ENCODE data around the gene VPS26C. TPM values are rescaled to one million over a fixed set of nuclear protein-coding genes. Genes with fewer than 3 reads are reported as not detected.

VPS26C gene
- total RNA-seq, 1 experiment from 2014 or later, result 62.8 TPM

DNA sequence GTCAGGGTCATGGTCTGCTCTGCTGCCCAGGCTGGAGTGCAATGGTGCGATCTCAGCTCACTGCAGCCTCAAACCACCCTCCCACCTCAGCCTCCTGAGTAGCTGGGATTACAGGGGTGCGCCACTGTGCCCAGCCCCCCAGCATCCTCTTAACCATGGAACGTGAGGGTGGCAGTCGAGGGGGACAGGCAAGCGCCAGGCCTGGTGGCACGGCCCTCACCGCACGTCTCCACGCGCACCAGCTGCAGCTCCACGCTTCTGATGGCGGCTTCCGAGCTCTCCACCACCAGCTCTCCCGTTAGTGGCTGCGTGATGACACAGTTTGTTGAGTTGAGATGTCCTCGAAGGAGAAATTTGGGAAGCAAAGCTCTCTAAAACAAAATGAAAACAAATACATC is 39.1 kb downstream of the VPS26C start:
- TF ChIP-seq ATF1 (CRISPR knock-in tag; IDR thresholded peaks at IDR 0.05), result no peak
- TF ChIP-seq TEAD4 (CRISPR knock-in tag; IDR thresholded peaks at IDR 0.05), result no peak
- TF ChIP-seq, protein P1, sequence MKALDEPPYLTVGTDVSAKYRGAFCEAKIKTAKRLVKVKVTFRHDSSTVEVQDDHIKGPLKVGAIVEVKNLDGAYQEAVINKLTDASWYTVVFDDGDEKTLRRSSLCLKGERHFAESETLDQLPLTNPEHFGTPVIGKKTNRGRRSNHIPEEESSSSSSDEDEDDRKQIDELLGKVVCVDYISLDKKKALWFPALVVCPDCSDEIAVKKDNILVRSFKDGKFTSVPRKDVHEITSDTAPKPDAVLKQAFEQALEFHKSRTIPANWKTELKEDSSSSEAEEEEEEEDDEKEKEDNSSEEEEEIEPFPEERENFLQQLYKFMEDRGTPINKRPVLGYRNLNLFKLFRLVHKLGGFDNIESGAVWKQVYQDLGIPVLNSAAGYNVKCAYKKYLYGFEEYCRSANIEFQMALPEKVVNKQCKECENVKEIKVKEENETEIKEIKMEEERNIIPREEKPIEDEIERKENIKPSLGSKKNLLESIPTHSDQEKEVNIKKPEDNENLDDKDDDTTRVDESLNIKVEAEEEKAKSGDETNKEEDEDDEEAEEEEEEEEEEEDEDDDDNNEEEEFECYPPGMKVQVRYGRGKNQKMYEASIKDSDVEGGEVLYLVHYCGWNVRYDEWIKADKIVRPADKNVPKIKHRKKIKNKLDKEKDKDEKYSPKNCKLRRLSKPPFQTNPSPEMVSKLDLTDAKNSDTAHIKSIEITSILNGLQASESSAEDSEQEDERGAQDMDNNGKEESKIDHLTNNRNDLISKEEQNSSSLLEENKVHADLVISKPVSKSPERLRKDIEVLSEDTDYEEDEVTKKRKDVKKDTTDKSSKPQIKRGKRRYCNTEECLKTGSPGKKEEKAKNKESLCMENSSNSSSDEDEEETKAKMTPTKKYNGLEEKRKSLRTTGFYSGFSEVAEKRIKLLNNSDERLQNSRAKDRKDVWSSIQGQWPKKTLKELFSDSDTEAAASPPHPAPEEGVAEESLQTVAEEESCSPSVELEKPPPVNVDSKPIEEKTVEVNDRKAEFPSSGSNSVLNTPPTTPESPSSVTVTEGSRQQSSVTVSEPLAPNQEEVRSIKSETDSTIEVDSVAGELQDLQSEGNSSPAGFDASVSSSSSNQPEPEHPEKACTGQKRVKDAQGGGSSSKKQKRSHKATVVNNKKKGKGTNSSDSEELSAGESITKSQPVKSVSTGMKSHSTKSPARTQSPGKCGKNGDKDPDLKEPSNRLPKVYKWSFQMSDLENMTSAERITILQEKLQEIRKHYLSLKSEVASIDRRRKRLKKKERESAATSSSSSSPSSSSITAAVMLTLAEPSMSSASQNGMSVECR (CRISPR knock-in tag; IDR thresholded peaks at IDR 0.05; ENCODE audit: borderline replicate concordance), result no peak
- TF ChIP-seq NFYB (CRISPR knock-in tag; conservative IDR thresholded peaks at IDR 0.05; ENCODE audit: low read depth), result no peak
- CTCF ChIA-PET, result interaction anchor here (0.7 kb wide), 1 partner anchor 61 kb away, joined by 3 read pairs; no protein-coding TSS in a partner anchor
- H3K9me3 Mint-ChIP-seq, result peaks cover 8% of the 10 kb centered on the region
- H3K27ac Mint-ChIP-seq, result no peak overlapping the region
- no peak overlapping the region for H3K4me3 Mint-ChIP-seq
- POLR2A ChIA-PET, result no interaction called here
- H3K4me1 Mint-ChIP-seq, result no peaks in the 10 kb centered on the region
- DNase-seq (ENCODE audit: low spot score) (no peak), ATAC-seq (no peak)
- no peaks in the 10 kb centered on the region for H3K27me3 Mint-ChIP-seq (ENCODE audit: low read depth)
- peaks cover 88% of the 10 kb centered on the region for H3K36me3 Mint-ChIP-seq

DNA sequence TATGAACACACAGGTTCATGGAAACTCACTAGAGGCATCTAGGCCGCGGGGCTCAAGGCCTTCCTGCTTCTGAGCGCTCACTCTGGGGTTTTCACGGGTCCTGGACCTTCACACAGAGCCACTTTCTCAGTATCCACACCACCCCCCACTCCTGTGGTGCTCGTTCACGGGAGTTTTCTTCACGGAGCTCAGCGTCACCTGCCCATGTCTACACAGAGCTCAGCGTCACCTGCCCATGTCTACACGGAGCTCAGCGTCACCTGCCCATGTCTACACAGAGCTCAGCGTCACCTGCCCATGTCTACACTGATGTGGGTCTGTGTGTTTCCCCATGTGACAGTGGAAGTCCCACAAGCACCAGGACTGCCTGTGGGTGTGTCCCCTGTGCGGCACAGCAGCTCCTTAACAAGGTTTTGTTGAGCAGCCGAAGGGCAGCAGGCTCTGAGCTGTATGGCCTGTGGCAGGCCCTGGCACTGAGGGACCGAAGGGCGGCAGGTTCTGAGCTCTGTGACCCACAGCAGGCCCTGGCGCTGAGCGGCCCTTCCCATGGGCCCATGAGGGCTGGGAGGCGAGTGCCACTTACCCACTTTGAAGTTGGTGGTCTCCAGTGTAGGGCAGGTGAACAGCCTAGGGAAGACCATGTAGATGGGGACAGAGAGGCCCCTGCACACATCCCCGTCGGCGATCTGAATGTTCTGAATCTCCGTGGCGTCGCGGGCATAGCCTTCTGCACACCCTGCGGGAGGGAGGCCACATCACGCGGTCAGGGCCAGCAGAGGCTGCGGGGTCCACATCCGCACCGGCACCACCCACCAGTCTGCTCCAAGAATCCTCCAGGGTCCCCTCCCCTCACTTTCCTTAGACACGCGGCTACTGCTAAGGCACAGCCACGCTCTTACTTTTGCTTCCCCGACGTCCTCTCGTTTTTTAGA is 39.8 kb downstream of the VPS26C start:
- no peak overlapping the region for H3K4me3 Mint-ChIP-seq
- POLR2A ChIA-PET, result interaction anchor here (0.6 kb wide), 1 partner anchor 52 kb away, joined by 4 read pairs; no protein-coding TSS in a partner anchor
- peaks cover 12% of the 10 kb centered on the region for H3K9me3 Mint-ChIP-seq
- TF ChIP-seq TP53 (CRISPR knock-in tag; IDR thresholded peaks at IDR 0.05), result no peak
- TF ChIP-seq, protein P2, sequence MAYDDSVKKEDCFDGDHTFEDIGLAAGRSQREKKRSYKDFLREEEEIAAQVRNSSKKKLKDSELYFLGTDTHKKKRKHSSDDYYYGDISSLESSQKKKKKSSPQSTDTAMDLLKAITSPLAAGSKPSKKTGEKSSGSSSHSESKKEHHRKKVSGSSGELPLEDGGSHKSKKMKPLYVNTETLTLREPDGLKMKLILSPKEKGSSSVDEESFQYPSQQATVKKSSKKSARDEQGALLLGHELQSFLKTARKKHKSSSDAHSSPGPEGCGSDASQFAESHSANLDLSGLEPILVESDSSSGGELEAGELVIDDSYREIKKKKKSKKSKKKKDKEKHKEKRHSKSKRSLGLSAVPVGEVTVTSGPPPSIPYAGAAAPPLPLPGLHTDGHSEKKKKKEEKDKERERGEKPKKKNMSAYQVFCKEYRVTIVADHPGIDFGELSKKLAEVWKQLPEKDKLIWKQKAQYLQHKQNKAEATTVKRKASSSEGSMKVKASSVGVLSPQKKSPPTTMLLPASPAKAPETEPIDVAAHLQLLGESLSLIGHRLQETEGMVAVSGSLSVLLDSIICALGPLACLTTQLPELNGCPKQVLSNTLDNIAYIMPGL (CRISPR knock-in tag; IDR thresholded peaks at IDR 0.05), result no peak
- no peak for TF ChIP-seq ESRRA (CRISPR knock-in tag; IDR thresholded peaks at IDR 0.05; ENCODE audit: borderline replicate concordance)
- TF ChIP-seq HMGA2 (CRISPR knock-in tag; IDR thresholded peaks at IDR 0.05), result no peak
- TF ChIP-seq JAZF1 (CRISPR knock-in tag; IDR thresholded peaks at IDR 0.05), result no peak
- no peak for TF ChIP-seq NFATC4 (CRISPR knock-in tag; IDR thresholded peaks at IDR 0.05)
- TF ChIP-seq, protein P3, sequence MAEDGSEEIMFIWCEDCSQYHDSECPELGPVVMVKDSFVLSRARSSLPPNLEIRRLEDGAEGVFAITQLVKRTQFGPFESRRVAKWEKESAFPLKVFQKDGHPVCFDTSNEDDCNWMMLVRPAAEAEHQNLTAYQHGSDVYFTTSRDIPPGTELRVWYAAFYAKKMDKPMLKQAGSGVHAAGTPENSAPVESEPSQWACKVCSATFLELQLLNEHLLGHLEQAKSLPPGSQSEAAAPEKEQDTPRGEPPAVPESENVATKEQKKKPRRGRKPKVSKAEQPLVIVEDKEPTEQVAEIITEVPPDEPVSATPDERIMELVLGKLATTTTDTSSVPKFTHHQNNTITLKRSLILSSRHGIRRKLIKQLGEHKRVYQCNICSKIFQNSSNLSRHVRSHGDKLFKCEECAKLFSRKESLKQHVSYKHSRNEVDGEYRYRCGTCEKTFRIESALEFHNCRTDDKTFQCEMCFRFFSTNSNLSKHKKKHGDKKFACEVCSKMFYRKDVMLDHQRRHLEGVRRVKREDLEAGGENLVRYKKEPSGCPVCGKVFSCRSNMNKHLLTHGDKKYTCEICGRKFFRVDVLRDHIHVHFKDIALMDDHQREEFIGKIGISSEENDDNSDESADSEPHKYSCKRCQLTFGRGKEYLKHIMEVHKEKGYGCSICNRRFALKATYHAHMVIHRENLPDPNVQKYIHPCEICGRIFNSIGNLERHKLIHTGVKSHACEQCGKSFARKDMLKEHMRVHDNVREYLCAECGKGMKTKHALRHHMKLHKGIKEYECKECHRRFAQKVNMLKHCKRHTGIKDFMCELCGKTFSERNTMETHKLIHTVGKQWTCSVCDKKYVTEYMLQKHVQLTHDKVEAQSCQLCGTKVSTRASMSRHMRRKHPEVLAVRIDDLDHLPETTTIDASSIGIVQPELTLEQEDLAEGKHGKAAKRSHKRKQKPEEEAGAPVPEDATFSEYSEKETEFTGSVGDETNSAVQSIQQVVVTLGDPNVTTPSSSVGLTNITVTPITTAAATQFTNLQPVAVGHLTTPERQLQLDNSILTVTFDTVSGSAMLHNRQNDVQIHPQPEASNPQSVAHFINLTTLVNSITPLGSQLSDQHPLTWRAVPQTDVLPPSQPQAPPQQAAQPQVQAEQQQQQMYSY (CRISPR knock-in tag; IDR thresholded peaks at IDR 0.05), result no peak
- TF ChIP-seq, protein P4, sequence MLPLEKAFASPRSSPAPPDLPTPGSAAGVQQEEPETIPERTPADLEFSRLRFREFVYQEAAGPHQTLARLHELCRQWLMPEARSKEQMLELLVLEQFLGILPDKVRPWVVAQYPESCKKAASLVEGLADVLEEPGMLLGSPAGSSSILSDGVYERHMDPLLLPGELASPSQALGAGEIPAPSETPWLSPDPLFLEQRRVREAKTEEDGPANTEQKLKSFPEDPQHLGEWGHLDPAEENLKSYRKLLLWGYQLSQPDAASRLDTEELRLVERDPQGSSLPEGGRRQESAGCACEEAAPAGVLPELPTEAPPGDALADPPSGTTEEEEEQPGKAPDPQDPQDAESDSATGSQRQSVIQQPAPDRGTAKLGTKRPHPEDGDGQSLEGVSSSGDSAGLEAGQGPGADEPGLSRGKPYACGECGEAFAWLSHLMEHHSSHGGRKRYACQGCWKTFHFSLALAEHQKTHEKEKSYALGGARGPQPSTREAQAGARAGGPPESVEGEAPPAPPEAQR (CRISPR knock-in tag; IDR thresholded peaks at IDR 0.05), result no peak
- TF ChIP-seq MYBL2 (CRISPR knock-in tag; IDR thresholded peaks at IDR 0.05), result no peak
- TF ChIP-seq GABPB1 (CRISPR knock-in tag; IDR thresholded peaks at IDR 0.05), result no peak
- H3K4me1 Mint-ChIP-seq, result no peaks in the 10 kb centered on the region
- no peak overlapping the region for H3K27ac Mint-ChIP-seq
- H3K36me3 Mint-ChIP-seq, result peaks cover 86% of the 10 kb centered on the region
- CTCF ChIA-PET, result no interaction called here
- DNase-seq (ENCODE audit: low spot score) (no peak), ATAC-seq (no peak)
- no peaks in the 10 kb centered on the region for H3K27me3 Mint-ChIP-seq (ENCODE audit: low read depth)
